HL-60 (cell line): ENCODE results near the gene EMC6.

Experiments
- DNase-seq, 2 experiments: peaks; one replicate each; pipeline ENCODE4 v3.0.0-alpha.2; 2010 to 2020; ENCODE audit warnings: low read depth in 1 of 2, low spot score in 1 of 2
- H3K27ac ChIP-seq: fragments of 250-450 bp; sonication (Bioruptor Pico); replicated peaks from 2 replicates; pipeline ENCODE4 v1.5.1; 2020; ENCODE audit warnings: mild to moderate bottlenecking, moderate library complexity
- H3K27me3 ChIP-seq: fragments of 250-450 bp; sonication (Bioruptor Pico); 2 replicates; pipeline ENCODE4 v1.5.1; 2021; ENCODE audit warnings: mild to moderate bottlenecking, moderate library complexity; ENCODE audit not compliant: insufficient read depth, poor library complexity, severe bottlenecking
- H3K4me3 ChIP-seq: replicated peaks from 2 replicates; pipeline ENCODE4 v1.5.1; 2011; ENCODE audit warnings: mild to moderate bottlenecking, control low read depth, low read length; ENCODE audit not compliant: insufficient read depth
- GABPA ChIP-seq: IDR thresholded peaks from 2 replicates; pipeline ENCODE4 v1.6.1; 2012; ENCODE audit warnings: low read depth
- POLR2AphosphoS5 ChIP-seq: IDR thresholded peaks from 2 replicates; pipeline ENCODE4 v1.6.1; 2012; ENCODE audit warnings: low read depth
- SPI1 ChIP-seq: IDR thresholded peaks from 2 replicates; pipeline ENCODE4 v1.6.1; 2012; ENCODE audit warnings: low read depth, mild to moderate bottlenecking, borderline replicate concordance
- TF ChIP-seq, protein P1 (sequence below): IDR thresholded peaks from one replicate; pipeline ENCODE4 v1.5.1; 2011; ENCODE audit warnings: low read length, control low read depth, inconsistent platforms; ENCODE audit not compliant: insufficient read depth
- TF ChIP-seq, protein P2 (sequence below): IDR thresholded peaks from 2 replicates; pipeline ENCODE4 v1.6.1; 2012; ENCODE audit warnings: low read depth; ENCODE audit not compliant: insufficient replicate concordance

The EMC6 gene

DNA sequence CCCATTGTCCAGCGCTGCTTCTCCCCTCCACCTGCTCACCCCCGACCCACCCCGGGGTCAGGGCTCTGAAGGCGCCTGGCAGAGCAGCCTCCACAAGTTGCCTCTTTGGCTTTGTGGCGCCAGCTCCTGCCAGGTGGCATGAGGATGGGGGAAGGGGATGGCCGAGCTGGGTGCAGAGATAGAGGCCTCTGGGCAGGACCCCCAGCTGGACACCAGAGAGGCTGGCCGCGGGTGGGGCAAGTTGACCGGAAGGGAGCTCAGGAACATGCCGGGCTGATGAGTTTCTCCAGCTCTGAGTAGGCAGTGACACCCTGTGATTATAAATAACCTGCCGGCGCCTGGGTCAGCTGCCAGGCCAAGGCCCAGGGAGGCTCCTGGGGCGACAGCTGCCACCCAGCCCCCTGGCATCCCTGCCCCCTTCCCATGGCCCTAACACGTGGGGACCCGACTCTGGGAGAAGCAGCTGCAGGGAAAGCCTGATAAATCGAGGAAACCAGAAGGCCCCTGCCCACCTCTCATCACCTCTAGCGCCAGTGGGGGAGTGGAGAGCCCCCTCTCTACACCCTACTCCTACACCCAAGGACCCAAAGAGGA, 26.6 kb downstream of the EMC6 start:
- DNase-seq, result no peak
- H3K4me3 ChIP-seq, result peak overlapping the region; percentile 40
- no peak overlapping the region for H3K27ac ChIP-seq
- TF ChIP-seq, protein P1, sequence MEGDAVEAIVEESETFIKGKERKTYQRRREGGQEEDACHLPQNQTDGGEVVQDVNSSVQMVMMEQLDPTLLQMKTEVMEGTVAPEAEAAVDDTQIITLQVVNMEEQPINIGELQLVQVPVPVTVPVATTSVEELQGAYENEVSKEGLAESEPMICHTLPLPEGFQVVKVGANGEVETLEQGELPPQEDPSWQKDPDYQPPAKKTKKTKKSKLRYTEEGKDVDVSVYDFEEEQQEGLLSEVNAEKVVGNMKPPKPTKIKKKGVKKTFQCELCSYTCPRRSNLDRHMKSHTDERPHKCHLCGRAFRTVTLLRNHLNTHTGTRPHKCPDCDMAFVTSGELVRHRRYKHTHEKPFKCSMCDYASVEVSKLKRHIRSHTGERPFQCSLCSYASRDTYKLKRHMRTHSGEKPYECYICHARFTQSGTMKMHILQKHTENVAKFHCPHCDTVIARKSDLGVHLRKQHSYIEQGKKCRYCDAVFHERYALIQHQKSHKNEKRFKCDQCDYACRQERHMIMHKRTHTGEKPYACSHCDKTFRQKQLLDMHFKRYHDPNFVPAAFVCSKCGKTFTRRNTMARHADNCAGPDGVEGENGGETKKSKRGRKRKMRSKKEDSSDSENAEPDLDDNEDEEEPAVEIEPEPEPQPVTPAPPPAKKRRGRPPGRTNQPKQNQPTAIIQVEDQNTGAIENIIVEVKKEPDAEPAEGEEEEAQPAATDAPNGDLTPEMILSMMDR, result no peak
- TF ChIP-seq GABPA, result no peak
- TF ChIP-seq, protein P2, sequence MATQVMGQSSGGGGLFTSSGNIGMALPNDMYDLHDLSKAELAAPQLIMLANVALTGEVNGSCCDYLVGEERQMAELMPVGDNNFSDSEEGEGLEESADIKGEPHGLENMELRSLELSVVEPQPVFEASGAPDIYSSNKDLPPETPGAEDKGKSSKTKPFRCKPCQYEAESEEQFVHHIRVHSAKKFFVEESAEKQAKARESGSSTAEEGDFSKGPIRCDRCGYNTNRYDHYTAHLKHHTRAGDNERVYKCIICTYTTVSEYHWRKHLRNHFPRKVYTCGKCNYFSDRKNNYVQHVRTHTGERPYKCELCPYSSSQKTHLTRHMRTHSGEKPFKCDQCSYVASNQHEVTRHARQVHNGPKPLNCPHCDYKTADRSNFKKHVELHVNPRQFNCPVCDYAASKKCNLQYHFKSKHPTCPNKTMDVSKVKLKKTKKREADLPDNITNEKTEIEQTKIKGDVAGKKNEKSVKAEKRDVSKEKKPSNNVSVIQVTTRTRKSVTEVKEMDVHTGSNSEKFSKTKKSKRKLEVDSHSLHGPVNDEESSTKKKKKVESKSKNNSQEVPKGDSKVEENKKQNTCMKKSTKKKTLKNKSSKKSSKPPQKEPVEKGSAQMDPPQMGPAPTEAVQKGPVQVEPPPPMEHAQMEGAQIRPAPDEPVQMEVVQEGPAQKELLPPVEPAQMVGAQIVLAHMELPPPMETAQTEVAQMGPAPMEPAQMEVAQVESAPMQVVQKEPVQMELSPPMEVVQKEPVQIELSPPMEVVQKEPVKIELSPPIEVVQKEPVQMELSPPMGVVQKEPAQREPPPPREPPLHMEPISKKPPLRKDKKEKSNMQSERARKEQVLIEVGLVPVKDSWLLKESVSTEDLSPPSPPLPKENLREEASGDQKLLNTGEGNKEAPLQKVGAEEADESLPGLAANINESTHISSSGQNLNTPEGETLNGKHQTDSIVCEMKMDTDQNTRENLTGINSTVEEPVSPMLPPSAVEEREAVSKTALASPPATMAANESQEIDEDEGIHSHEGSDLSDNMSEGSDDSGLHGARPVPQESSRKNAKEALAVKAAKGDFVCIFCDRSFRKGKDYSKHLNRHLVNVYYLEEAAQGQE, result no peak
- no peak for TF ChIP-seq SPI1
- TF ChIP-seq POLR2AphosphoS5, result no peak
- H3K27me3 ChIP-seq, result no peaks in the 10 kb centered on the region

DNA sequence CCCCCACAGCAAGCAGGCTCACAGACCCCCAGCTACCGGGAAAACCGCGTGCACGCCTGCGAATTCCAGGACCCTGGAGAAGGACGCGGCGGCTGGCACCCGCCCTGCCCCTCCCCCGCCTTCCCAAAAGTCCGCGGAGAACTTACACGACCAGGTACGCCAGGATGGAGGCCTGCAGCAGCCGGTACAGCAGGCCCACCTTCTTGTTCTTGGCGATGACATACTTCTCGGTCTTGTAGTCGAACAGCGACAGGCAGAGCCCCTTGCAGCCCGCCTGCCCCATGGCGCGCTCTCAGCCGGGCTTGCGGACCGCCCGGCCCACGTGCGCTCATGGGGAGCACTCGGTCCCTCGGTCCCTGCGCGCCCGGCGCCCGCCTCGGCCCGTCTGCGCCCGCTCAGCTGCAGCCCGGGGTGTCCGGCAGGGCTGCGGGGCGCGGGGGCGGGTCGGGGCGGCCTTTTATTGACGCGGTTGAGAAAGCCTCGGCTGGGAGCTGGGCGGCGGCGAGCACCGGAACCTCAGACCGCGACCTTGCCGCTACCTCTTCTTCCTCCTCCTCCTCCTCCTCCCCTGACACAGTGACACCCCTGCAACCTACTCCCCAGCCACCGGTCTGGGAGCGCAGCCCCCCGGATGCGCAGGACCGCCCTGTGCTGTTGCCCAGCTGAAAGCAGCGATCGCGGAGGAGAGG, 27.3 kb downstream of the EMC6 start, which contains the start of gene P2RX5:
P2RX5 (minus strand) TSS at position 433 of the 689 bp plus-strand sequence; CDS start at position 283, 150 bp downstream.
- TF ChIP-seq, protein P1, result no peak
- TF ChIP-seq, protein P2, result peak; percentile 88
- peak; percentile 35; the same call in 1 of the 2 replicates for TF ChIP-seq SPI1
- TF ChIP-seq POLR2AphosphoS5, result no peak
- TF ChIP-seq GABPA, result no peak
- Histone ChIP-seq H3K4me3 (peak within 1 kb of the TSS; percentile 40), H3K27me3 (no peaks in the 10 kb centered on the region), H3K27ac (no peak within 1 kb of the TSS)
- peak; percentile 38 for DNase-seq

DNA sequence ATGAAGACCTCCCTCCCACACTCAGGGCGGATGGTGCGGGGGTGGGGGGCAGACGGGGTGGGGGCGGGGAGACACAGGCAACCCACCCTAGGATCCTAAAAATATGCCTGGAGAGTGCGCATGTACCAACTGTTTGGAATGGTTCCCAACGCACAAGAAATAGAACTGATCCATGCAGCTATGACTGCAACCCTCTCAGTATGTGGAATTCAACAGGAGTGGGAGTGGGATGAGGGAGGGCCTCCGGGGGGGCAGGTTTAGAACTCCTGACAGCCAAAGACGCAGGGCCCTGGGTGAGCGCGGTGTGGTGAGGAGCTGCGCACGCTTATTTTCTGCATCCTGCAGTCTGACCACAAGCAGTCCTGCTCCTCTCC, 28.5 kb downstream of the EMC6 start:
- no peaks in the 10 kb centered on the region for H3K27me3 ChIP-seq
- H3K4me3 ChIP-seq, result no peak overlapping the region
- H3K27ac ChIP-seq, result no peak overlapping the region
- DNase-seq, result no peak
- TF ChIP-seq SPI1 (no peak), POLR2AphosphoS5 (no peak), GABPA (no peak)
- TF ChIP-seq, protein P2, result no peak
- TF ChIP-seq, protein P1, result no peak
